GM12801 (cell line): ENCODE results near the gene RCSD1.

Experiments used
- CTCF ChIP-seq: IDR thresholded peaks from one replicate; pipeline ENCODE4 v1.5.1; 2011; ENCODE audit warnings: control low read depth; ENCODE audit not compliant: insufficient read length; ENCODE audit errors: extremely low read depth

The RCSD1 gene

GRCh38 chr1:167638064-167638463, 8.0 kb downstream of the RCSD1 start:
- no peak for TF ChIP-seq CTCF

- no peak for TF ChIP-seq CTCF
Observed at GRCh38 chr1:167640051-167640450, 10.0 kb downstream of the RCSD1 start.

GRCh38 chr1:167641786-167642500, 11.9 kb downstream of the RCSD1 start:
- TF ChIP-seq CTCF, result no peak

GRCh38 chr1:167642501-167642826, 12.4 kb downstream of the RCSD1 start:
- TF ChIP-seq CTCF, result no peak

GRCh38 chr1:167643441-167643840, 13.4 kb downstream of the RCSD1 start:
- TF ChIP-seq CTCF, result no peak

GRCh38 chr1:167644551-167644950, 14.5 kb downstream of the RCSD1 start:
- no peak for TF ChIP-seq CTCF

- TF ChIP-seq CTCF, result no peak
Observed at GRCh38 chr1:167645140-167645541, 15.1 kb downstream of the RCSD1 start.
